ENCODE data around the gene ZNF672.

- TF ChIP-seq CTCF (IDR thresholded peaks at IDR 0.05) = no peak
- peak in 1 of 2 donors; percentile 25 for TF ChIP-seq POLR2A (IDR thresholded peaks at IDR 0.05)
Observed at GRCh38 chr1:248825573-248825908, 12.5 kb upstream of the ZNF672 start.

Data from uterus (tissue), 2 donors.